ENCODE data around the gene NUPR1. TPM values are rescaled to one million over a fixed set of nuclear protein-coding genes. Genes with fewer than 3 reads are reported as not detected.

Gene NUPR1
- 16.0 TPM for polyA plus RNA-seq
- long read RNA-seq, donor 1, full-length matches to known transcripts: 7 of 7 reads
- long read RNA-seq, donor 1, partial matches to known transcripts: 0 of 7 reads
- long read RNA-seq, donor 1, other reads (novel, unspliced or antisense): 0 of 7 reads
- long read RNA-seq, donor 2, full-length matches to known transcripts: 24 of 43 reads
- long read RNA-seq, donor 2, partial matches to known transcripts: 5 of 43 reads
- long read RNA-seq, donor 2, other reads (novel, unspliced or antisense): 14 of 43 reads
- long read RNA-seq, donor 3: 0 reads
- long read RNA-seq, donor 4, full-length matches to known transcripts: 1 of 1 reads
- long read RNA-seq, donor 4, partial matches to known transcripts: 0 of 1 reads
- long read RNA-seq, donor 4, other reads (novel, unspliced or antisense): 0 of 1 reads
- long read RNA-seq, donor 5, full-length matches to known transcripts: 21 of 21 reads
- long read RNA-seq, donor 5, partial matches to known transcripts: 0 of 21 reads
- long read RNA-seq, donor 5, other reads (novel, unspliced or antisense): 0 of 21 reads
- long read RNA-seq, donor 6, full-length matches to known transcripts: 19 of 31 reads
- long read RNA-seq, donor 6, partial matches to known transcripts: 12 of 31 reads
- long read RNA-seq, donor 6, other reads (novel, unspliced or antisense): 0 of 31 reads
- long read RNA-seq, donor 7, full-length matches to known transcripts: 23 of 23 reads
- long read RNA-seq, donor 7, partial matches to known transcripts: 0 of 23 reads
- long read RNA-seq, donor 7, other reads (novel, unspliced or antisense): 0 of 23 reads
- long read RNA-seq, donor 8, full-length matches to known transcripts: 21 of 28 reads
- long read RNA-seq, donor 8, partial matches to known transcripts: 7 of 28 reads
- long read RNA-seq, donor 8, other reads (novel, unspliced or antisense): 0 of 28 reads
- long read RNA-seq, donor 9, full-length matches to known transcripts: 19 of 19 reads
- long read RNA-seq, donor 9, partial matches to known transcripts: 0 of 19 reads
- long read RNA-seq, donor 9, other reads (novel, unspliced or antisense): 0 of 19 reads
- long read RNA-seq, donor 10, full-length matches to known transcripts: 16 of 16 reads
- long read RNA-seq, donor 10, partial matches to known transcripts: 0 of 16 reads
- long read RNA-seq, donor 10, other reads (novel, unspliced or antisense): 0 of 16 reads
- long read RNA-seq, donor 11, full-length matches to known transcripts: 18 of 23 reads
- long read RNA-seq, donor 11, partial matches to known transcripts: 5 of 23 reads
- long read RNA-seq, donor 11, other reads (novel, unspliced or antisense): 0 of 23 reads

DNA sequence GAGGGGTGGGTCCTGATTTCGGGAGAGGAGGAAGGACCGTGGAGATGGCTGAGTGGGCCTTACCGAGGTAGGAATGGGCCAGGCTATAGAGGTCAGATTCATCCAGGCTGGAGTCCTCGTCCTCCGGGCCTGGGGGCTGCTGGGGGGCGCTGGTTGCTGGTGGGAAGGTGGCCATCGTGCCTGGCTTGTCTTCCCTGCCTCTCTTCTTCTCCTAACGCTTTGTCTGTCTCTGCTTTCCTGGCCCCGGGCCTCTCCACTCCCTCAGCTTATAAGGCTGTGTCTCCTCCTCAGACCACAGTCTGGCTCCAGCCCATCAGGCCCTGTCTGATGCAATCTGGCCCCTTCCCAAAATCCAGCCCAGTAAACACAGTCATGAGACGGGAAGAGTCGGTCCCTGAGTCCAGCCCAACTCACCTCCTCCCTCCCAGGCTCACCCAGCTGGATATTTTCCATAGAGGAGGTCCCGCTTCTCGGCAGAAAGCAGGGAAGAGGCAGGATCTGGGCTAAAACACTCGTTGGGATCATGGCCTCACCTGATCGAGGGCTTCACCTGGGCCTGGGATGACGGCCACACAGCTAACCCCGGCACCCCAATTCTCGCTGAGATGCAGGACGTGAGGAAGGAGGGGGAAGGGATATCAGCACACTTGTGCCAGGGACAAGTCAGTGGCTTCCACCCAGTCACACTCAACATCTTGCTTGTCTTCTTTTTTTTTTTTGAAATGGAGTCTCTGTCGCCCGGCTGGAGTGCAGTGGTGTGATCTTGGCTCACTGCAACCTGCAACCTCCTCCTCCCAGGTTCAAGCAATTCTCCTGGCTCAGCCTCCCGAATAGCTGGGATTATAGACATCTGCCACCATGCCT is at the start of gene NUPR1:
TSS of gene NUPR1 (minus strand) at position 242 of the 864 bp plus-strand sequence. CDS start at position 175, 67 bp downstream.
- H3K4me1 ChIP-seq (ENCODE audit: control insufficient read depth, insufficient read depth, low read length): peaks cover 5% of the 10 kb centered on the region
- peak within 1 kb of the TSS; percentile 31 for H3K4me3 ChIP-seq (ENCODE audit: low read length)

GRCh38 chr16:28587386-28587785 is 48.6 kb upstream of the NUPR1 start:
- no CpG with 5 or more reads among the region's 8 CpGs for WGBS (ENCODE audit: insufficient coverage, low lambda C conversion rate)
- no peak for DNase-seq
- no peak overlapping the region for H3K27ac ChIP-seq (ENCODE audit: low read length)
- peaks cover 64% of the 10 kb centered on the region for H3K36me3 ChIP-seq (ENCODE audit: control insufficient read depth, insufficient read depth, low read length)
- H3K27me3 ChIP-seq (ENCODE audit: control insufficient read depth, insufficient read depth, low read length): no peaks in the 10 kb centered on the region
- no peak overlapping the region for H3K4me3 ChIP-seq (ENCODE audit: low read length)
- no peaks in the 10 kb centered on the region for H3K4me1 ChIP-seq (ENCODE audit: control insufficient read depth, insufficient read depth, low read length)
- H3K9me3 ChIP-seq (ENCODE audit: control insufficient read depth, low read depth, low read length): no peaks in the 10 kb centered on the region

More for the DNA sequence above, at the start of gene NUPR1:
- H3K9me3 ChIP-seq (ENCODE audit: control insufficient read depth, low read depth, low read length): no peaks in the 10 kb centered on the region
- H3K36me3 ChIP-seq (ENCODE audit: control insufficient read depth, insufficient read depth, low read length): no peaks in the 10 kb centered on the region
- peak within 1 kb of the TSS; percentile 68 for H3K27ac ChIP-seq (ENCODE audit: low read length)
- WGBS (ENCODE audit: insufficient coverage, low lambda C conversion rate): no CpG with 5 or more reads among the region's 22 CpGs
- H3K27me3 ChIP-seq (ENCODE audit: control insufficient read depth, insufficient read depth, low read length): no peaks in the 10 kb centered on the region
- peak; percentile 72 to 73 for DNase-seq

DNA sequence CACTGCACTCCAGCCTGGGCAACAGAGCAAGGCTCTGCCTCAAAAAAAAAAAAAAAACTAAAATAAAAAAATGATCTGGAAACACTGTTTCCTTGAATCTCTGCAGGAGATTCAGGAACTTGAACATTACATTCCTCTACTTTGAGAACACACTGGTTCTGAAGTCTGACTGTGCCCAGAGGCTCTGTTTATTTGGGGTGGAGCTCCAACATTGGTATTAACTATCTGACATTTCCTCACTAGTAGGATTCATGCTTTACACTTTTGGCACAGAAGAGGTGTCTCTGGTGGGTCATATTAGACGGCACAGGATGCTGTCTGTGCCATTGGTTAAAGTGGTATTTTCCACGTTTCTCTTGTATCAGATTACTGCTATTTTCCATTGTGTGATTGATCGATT is 47.7 kb upstream of the NUPR1 start:
- DNase-seq: no peak
- no peaks in the 10 kb centered on the region for H3K27me3 ChIP-seq (ENCODE audit: control insufficient read depth, insufficient read depth, low read length)
- H3K4me3 ChIP-seq (ENCODE audit: low read length): no peak overlapping the region
- no peaks in the 10 kb centered on the region for H3K9me3 ChIP-seq (ENCODE audit: control insufficient read depth, low read depth, low read length)
- no CpG with 5 or more reads among the region's 3 CpGs for WGBS (ENCODE audit: insufficient coverage, low lambda C conversion rate)
- H3K4me1 ChIP-seq (ENCODE audit: control insufficient read depth, insufficient read depth, low read length): no peaks in the 10 kb centered on the region
- peaks cover 67% of the 10 kb centered on the region for H3K36me3 ChIP-seq (ENCODE audit: control insufficient read depth, insufficient read depth, low read length)
- no peak overlapping the region for H3K27ac ChIP-seq (ENCODE audit: low read length)

DNA sequence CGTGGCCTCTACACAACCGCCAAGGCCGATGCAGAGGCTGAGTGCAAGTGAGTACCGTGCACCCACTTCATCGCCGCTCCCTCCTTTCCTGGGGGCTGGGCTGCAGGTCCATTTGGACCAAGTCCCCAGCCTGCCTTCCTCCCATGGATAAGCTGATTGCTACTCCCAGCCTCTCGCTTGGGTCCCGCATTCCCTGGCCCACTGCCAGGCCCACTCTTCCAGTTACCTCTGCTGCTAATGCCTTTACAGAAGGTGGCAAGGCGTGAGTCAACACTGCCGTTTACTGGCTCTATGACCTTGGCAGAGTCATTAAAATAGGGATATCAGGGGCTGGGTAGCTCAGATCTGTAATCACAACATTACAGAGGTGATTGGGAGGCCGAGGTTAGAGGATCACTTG is 46.9 kb upstream of the NUPR1 start:
- no peaks in the 10 kb centered on the region for H3K27me3 ChIP-seq (ENCODE audit: control insufficient read depth, insufficient read depth, low read length)
- H3K4me1 ChIP-seq (ENCODE audit: control insufficient read depth, insufficient read depth, low read length): no peaks in the 10 kb centered on the region
- H3K27ac ChIP-seq (ENCODE audit: low read length): no peak overlapping the region
- H3K9me3 ChIP-seq (ENCODE audit: control insufficient read depth, low read depth, low read length): no peaks in the 10 kb centered on the region
- WGBS (ENCODE audit: insufficient coverage, low lambda C conversion rate): no CpG with 5 or more reads among the region's 11 CpGs
- peaks cover 65% of the 10 kb centered on the region for H3K36me3 ChIP-seq (ENCODE audit: control insufficient read depth, insufficient read depth, low read length)
- H3K4me3 ChIP-seq (ENCODE audit: low read length): no peak overlapping the region
- no peak for DNase-seq

DNA sequence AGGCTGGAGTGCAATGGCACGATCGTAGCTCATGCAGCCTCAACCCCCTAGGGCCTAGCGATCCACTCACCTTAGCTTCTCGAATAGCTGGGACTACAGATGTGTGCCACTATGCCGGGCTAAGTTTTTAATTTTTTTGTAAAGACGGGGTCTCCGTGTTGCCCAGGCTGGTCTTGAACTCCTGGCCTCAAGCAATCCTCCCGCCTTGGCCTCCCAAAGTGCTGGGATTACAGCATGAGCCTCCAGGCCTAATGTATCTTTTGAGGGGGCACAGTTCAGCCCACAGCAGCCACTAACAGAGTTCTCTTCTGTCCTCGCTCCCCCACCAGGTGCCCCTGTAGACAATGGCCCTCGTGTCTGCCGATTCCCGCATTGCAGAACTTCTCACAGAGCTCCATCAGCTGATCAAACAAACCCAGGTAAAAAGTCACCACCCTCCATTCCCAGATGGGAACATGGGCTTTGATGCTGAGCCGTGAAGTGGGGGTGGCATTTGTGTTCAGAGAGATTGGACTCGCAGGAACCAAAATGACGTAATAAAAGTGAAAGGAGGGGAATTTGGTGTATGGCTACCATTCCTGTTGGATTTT is 42.0 kb upstream of the NUPR1 start:
- no peaks in the 10 kb centered on the region for H3K4me1 ChIP-seq (ENCODE audit: control insufficient read depth, insufficient read depth, low read length)
- DNase-seq: no peak
- H3K36me3 ChIP-seq (ENCODE audit: control insufficient read depth, insufficient read depth, low read length): peaks cover 30% of the 10 kb centered on the region
- no peak overlapping the region for H3K27ac ChIP-seq (ENCODE audit: low read length)
- no peaks in the 10 kb centered on the region for H3K27me3 ChIP-seq (ENCODE audit: control insufficient read depth, insufficient read depth, low read length)
- WGBS (ENCODE audit: insufficient coverage, low lambda C conversion rate): no CpG with 5 or more reads among the region's 15 CpGs
- H3K4me3 ChIP-seq (ENCODE audit: low read length): no peak overlapping the region
- H3K9me3 ChIP-seq (ENCODE audit: control insufficient read depth, low read depth, low read length): no peaks in the 10 kb centered on the region

- Histone ChIP-seq H3K27ac (ENCODE audit: low read length) (no peak overlapping the region), H3K4me1 (ENCODE audit: control insufficient read depth, insufficient read depth, low read length) (no peaks in the 10 kb centered on the region), H3K27me3 (ENCODE audit: control insufficient read depth, insufficient read depth, low read length) (no peaks in the 10 kb centered on the region), H3K36me3 (ENCODE audit: control insufficient read depth, insufficient read depth, low read length) (no peaks in the 10 kb centered on the region), H3K4me3 (ENCODE audit: low read length) (no peak overlapping the region), H3K9me3 (ENCODE audit: control insufficient read depth, low read depth, low read length) (no peaks in the 10 kb centered on the region)
- DNase-seq: no peak
- WGBS (ENCODE audit: insufficient coverage, low lambda C conversion rate): 100% methylated on average over 3 of the region's 8 CpGs
These were observed 36.8 kb upstream of the NUPR1 start for GRCh38 chr16:28575446-28576109.

DNA sequence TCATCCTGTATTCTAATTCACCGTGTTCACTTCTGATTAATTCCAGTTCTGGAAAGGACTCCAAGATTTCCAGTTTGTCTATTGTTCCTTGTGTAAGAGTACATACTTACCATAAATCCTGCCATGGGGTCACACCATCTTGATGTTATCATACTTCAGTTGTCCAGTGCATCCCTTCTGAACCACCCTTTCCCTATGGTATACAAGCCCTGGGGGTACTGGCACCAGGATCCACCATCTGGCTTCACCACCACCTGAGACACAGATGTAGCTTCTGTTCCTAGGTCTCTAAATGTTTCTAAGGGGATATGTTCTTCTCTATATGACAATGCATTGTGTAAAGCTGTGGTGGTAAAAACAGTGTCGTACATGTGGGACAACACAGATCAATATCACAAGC is 36.2 kb upstream of the NUPR1 start:
- Histone ChIP-seq H3K4me1 (ENCODE audit: control insufficient read depth, insufficient read depth, low read length) (no peaks in the 10 kb centered on the region), H3K9me3 (ENCODE audit: control insufficient read depth, low read depth, low read length) (no peaks in the 10 kb centered on the region), H3K4me3 (ENCODE audit: low read length) (no peak overlapping the region), H3K36me3 (ENCODE audit: control insufficient read depth, insufficient read depth, low read length) (no peaks in the 10 kb centered on the region), H3K27me3 (ENCODE audit: control insufficient read depth, insufficient read depth, low read length) (no peaks in the 10 kb centered on the region), H3K27ac (ENCODE audit: low read length) (no peak overlapping the region)
- 100% methylated on average over 1 of the region's 2 CpGs for WGBS (ENCODE audit: insufficient coverage, low lambda C conversion rate)
- DNase-seq: no peak

DNA sequence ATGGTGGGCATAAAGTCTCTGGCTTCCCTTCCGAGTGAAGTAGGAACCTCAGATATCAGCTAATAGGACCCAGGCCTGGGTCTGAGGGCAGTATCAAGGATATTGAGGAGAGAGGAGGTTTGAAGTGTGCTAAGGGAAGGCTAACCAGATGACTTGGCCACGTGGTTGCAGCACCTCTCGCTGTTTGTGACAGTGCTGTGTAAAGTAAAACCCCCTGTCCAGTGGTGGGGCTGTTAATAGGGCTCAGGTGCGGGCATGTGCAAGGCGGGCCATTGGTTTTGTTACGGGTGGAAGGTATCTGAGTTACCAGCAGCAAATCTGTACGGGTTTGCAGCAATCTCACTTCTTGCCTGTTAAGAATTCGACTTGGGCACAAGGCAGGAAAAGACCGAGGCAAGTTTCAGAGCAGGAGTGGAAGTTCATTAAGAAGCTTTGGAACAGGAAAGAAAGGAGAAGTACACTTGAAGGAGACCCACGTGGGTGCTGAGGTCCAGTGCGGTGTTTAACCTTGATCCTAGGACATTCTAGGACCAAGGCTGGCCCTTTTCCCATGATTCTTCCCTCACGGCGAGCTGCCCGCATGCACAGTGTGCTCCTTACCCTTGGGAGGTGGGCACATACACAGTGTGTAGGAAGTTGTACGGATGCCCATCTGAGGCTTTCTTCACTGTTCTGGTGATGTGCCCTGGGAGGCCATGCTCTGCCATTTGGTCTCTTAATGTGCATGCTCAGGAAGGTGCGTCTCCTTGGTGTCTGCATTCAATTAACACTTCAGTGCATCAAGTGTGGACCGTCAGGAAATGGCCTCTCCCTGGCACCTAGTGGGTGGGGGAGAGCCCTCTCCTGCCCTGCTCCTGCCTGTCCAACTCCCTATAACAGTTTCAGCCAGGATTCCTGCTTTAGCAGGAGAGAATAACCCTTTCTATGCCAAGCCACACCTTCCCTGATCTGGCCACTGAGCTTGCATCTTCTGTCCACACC is 35.3 kb upstream of the NUPR1 start:
- WGBS (ENCODE audit: insufficient coverage, low lambda C conversion rate): no CpG with 5 or more reads among the region's 17 CpGs
- no peaks in the 10 kb centered on the region for H3K36me3 ChIP-seq (ENCODE audit: control insufficient read depth, insufficient read depth, low read length)
- H3K27ac ChIP-seq (ENCODE audit: low read length): no peak overlapping the region
- no peaks in the 10 kb centered on the region for H3K4me1 ChIP-seq (ENCODE audit: control insufficient read depth, insufficient read depth, low read length)
- DNase-seq: no peak
- no peaks in the 10 kb centered on the region for H3K9me3 ChIP-seq (ENCODE audit: control insufficient read depth, low read depth, low read length)
- no peaks in the 10 kb centered on the region for H3K27me3 ChIP-seq (ENCODE audit: control insufficient read depth, insufficient read depth, low read length)
- no peak overlapping the region for H3K4me3 ChIP-seq (ENCODE audit: low read length)

Data from large intestine (tissue), 12 donors.